CD4-positive, alpha-beta T cell (primary cell): ENCODE data around the gene KCNC1. TPM values are rescaled to one million over a fixed set of nuclear protein-coding genes. Genes with fewer than 3 reads are reported as not detected.

Source experiments
- ATAC-seq: fragments of 200-7000 bp; cut with Tn5 transposase; one replicate; pipeline ENCODE4 v1.10.0; 2022; ENCODE audit warnings: mild to moderate bottlenecking; ENCODE audit not compliant: poor library complexity
- CTCF ChIA-PET: fragments of 350-600 bp; sonication (Branson Sonifier 250); formaldehyde crosslinking; loops from one replicate; lab custom pipeline; 2021; ENCODE audit warnings: antibody characterized with exemption, inconsistent platforms; lab: Charles Lee
- POLR2A ChIA-PET: fragments of 350-600 bp; sonication (Branson Sonifier 250); formaldehyde crosslinking; loops from one replicate; lab custom pipeline; 2021; ENCODE audit warnings: antibody characterized with exemption, inconsistent platforms; lab: Charles Lee
- DNase-seq, 14 experiments: peaks; one replicate each; pipeline ENCODE4 v3.0.0-alpha.2; 2013 to 2020; ENCODE audit warnings: mixed read lengths in 2 of 14
- H3K27ac ChIP-seq, 2 donors: one replicate each; pipeline versions ENCODE4 v1.5.1 to v1.7.0; 2013; ENCODE audit warnings: low read length in 2 of 2, low read depth in 1 of 2, mild to moderate bottlenecking in 1 of 2
- H3K27me3 ChIP-seq, 2 experiments: 1 replicate in 1 of 2; 2 replicates in 1 of 2; pipeline versions ENCODE4 v1.6.1 to v1.7.0; 2013; ENCODE audit warnings: low read length in 2 of 2, control low read depth in 1 of 2, mild to moderate bottlenecking in 1 of 2, moderate library complexity in 1 of 2; ENCODE audit not compliant: insufficient read depth in 2 of 2, control insufficient read depth in 1 of 2
- H3K36me3 ChIP-seq: one replicate; pipeline ENCODE4 v1.6.1; 2013; ENCODE audit warnings: low read length, control low read depth; ENCODE audit not compliant: insufficient read depth
- H3K4me1 ChIP-seq: one replicate; pipeline ENCODE4 v1.6.1; 2013; ENCODE audit warnings: low read length, control low read depth; ENCODE audit not compliant: insufficient read depth
- H3K4me3 ChIP-seq: one replicate; pipeline ENCODE4 v1.5.1; 2013; ENCODE audit warnings: mild to moderate bottlenecking, low read length, moderate library complexity
- H3K9me3 ChIP-seq, 2 experiments: 1 replicate in 1 of 2; 2 replicates in 1 of 2; pipeline versions ENCODE4 v1.6.1 to v1.7.0; 2013; ENCODE audit warnings: low read length in 2 of 2, mild to moderate bottlenecking in 2 of 2, control low read depth in 1 of 2, moderate library complexity in 1 of 2; ENCODE audit not compliant: control insufficient read depth in 1 of 2, insufficient read depth in 1 of 2
- H3K27ac Mint-ChIP-seq: one replicate; pipeline ENCODE4 v1.8.0; 2020; ENCODE audit warnings: mixed read lengths
- H3K27me3 Mint-ChIP-seq: one replicate; pipeline ENCODE4 v1.8.0; 2021; ENCODE audit warnings: mixed read lengths
- H3K36me3 Mint-ChIP-seq: one replicate; pipeline ENCODE4 v1.8.0; 2021; ENCODE audit warnings: low read depth, mixed read lengths
- H3K4me1 Mint-ChIP-seq: one replicate; pipeline ENCODE4 v1.8.0; 2021; ENCODE audit warnings: low read depth, mixed read lengths
- H3K4me3 Mint-ChIP-seq: one replicate; pipeline ENCODE4 v1.8.0; 2020; ENCODE audit warnings: mild to moderate bottlenecking, mixed read lengths
- H3K9me3 Mint-ChIP-seq: one replicate; pipeline ENCODE4 v1.8.0; 2020; ENCODE audit warnings: mixed read lengths
- CTCF ChIP-seq: fragments of 200-600 bp; IDR thresholded peaks from one replicate; pipeline ENCODE4 v1.8.0; 2022; ENCODE audit warnings: antibody characterized with exemption, mild to moderate bottlenecking
- intact Hi-C, 2 experiments: fragments of 100-400 bp; cut with DNase I in 1 of 2; cut with micrococcal nuclease in 1 of 2; formaldehyde crosslinking; loops; one replicate each; pipeline versions ENCODE4 v1.15.1 to v1.9.0; 2023 to 2025; cut with DNase I, micrococcal nuclease
- total RNA-seq, 174 experiments: library from RNA in 2 of 174; stranded (reverse) in 2 of 174; gene quantifications; one replicate each; pipeline ENCODE4 v1.2.3 and lab custom pipeline; 2021 to 2026

KCNC1 gene
- total RNA-seq, 2 experiments from 2014 or later = not detected

- Histone ChIP-seq H3K27me3 (no peaks in the 10 kb centered on the region), H3K9me3 (no peaks in the 10 kb centered on the region), H3K27ac (no peak overlapping the region), H3K4me3 (no peak overlapping the region), H3K36me3 (no peaks in the 10 kb centered on the region), H3K4me1 (no peaks in the 10 kb centered on the region)
- no peak overlapping the region for H3K27ac Mint-ChIP-seq
- POLR2A ChIA-PET = no interaction called here
- CTCF ChIA-PET = no interaction called here
- DNase-seq (no peak), ATAC-seq (no peak)
- H3K4me1 Mint-ChIP-seq = no peaks in the 10 kb centered on the region
- intact Hi-C loops = no loop called here
- no peak for TF ChIP-seq CTCF
- H3K4me3 Mint-ChIP-seq = no peak overlapping the region
- H3K9me3 Mint-ChIP-seq = no peaks in the 10 kb centered on the region
- no peaks in the 10 kb centered on the region for H3K27me3 Mint-ChIP-seq
- H3K36me3 Mint-ChIP-seq = peaks cover 26% of the 10 kb centered on the region
These were observed 80.0 kb downstream of the KCNC1 start for GRCh38 chr11:17814546-17814945.

GRCh38 chr11:17816232-17816931, 81.8 kb downstream of the KCNC1 start:
- Histone ChIP-seq H3K36me3 (no peaks in the 10 kb centered on the region), H3K27me3 (no peaks in the 10 kb centered on the region), H3K9me3 (no peaks in the 10 kb centered on the region), H3K4me1 (no peaks in the 10 kb centered on the region), H3K4me3 (no peak overlapping the region), H3K27ac (no peak overlapping the region)
- DNase-seq = no peak
- no peaks in the 10 kb centered on the region for H3K4me1 Mint-ChIP-seq
- H3K36me3 Mint-ChIP-seq = peaks cover 23% of the 10 kb centered on the region
- H3K27me3 Mint-ChIP-seq = no peaks in the 10 kb centered on the region
- ATAC-seq = no peak
- H3K4me3 Mint-ChIP-seq = no peak overlapping the region
- intact Hi-C loops = no loop called here
- TF ChIP-seq CTCF = no peak
- H3K27ac Mint-ChIP-seq = no peak overlapping the region
- no peaks in the 10 kb centered on the region for H3K9me3 Mint-ChIP-seq
- ChIA-PET POLR2A (no interaction called here), CTCF (no interaction called here)

- Histone ChIP-seq H3K4me1 (no peaks in the 10 kb centered on the region), H3K9me3 (no peaks in the 10 kb centered on the region), H3K4me3 (no peak overlapping the region), H3K36me3 (no peaks in the 10 kb centered on the region), H3K27me3 (no peaks in the 10 kb centered on the region), H3K27ac (no peak overlapping the region)
- no peaks in the 10 kb centered on the region for H3K9me3 Mint-ChIP-seq
- intact Hi-C loops = no loop called here
- ChIA-PET POLR2A (no interaction called here), CTCF (no interaction called here)
- no peak for TF ChIP-seq CTCF
- ATAC-seq = no peak
- peaks cover 6% of the 10 kb centered on the region for H3K36me3 Mint-ChIP-seq
- no peak overlapping the region for H3K4me3 Mint-ChIP-seq
- no peak overlapping the region for H3K27ac Mint-ChIP-seq
- no peaks in the 10 kb centered on the region for H3K27me3 Mint-ChIP-seq
- no peaks in the 10 kb centered on the region for H3K4me1 Mint-ChIP-seq
- no peak for DNase-seq
These were observed 87.2 kb downstream of the KCNC1 start for GRCh38 chr11:17821648-17822400.
